Iris pigment epithelial cell (primary cell): ENCODE data around the gene SMPDL3B.
A peak's percentile ranks its signal among the peaks of the same experiment; 100 is the strongest.

Experiments
- DNase-seq: peaks from one replicate; pipeline ENCODE4 v3.0.0-alpha.2; 2011; ENCODE audit warnings: low read depth

The SMPDL3B gene

DNA sequence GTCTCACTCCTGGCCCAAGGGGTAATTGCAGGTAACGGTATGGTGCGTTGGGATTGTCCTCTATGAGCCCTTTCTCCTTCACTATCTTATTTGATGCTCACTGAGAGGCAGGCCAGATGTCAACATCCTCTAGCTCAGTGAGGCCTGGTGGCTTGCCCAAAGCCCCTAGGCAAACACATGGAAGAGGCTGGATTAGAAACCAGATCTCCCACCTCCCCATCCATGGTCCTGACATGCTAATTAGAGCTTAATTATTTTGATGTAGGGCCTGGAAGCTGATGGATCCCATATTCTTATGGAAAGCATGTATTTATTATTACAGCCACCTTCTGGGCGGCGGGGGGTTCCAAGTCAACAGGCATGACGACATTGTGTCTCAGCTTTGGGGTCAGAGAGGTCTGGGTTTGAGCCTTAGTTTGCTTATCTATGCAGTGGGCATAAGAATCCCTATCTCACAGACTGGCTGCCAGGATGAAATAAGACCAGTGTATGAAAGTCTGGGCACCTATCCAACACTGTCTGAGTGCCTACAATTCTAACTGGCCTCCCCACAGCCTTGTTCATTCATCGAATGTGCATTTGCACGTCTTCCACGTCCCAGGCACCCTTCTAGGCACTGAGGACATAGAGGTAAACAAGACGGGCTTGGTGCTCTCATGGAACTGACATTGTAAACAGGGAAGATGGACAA, 6.2 kb downstream of the SMPDL3B start:
- DNase-seq = no peak

- DNase-seq = no peak
Observed at GRCh38 chr1:27941671-27942540, 7.1 kb downstream of the SMPDL3B start.

- DNase-seq = no peak
Observed at GRCh38 chr1:27945020-27945419, 10.2 kb downstream of the SMPDL3B start.

DNA sequence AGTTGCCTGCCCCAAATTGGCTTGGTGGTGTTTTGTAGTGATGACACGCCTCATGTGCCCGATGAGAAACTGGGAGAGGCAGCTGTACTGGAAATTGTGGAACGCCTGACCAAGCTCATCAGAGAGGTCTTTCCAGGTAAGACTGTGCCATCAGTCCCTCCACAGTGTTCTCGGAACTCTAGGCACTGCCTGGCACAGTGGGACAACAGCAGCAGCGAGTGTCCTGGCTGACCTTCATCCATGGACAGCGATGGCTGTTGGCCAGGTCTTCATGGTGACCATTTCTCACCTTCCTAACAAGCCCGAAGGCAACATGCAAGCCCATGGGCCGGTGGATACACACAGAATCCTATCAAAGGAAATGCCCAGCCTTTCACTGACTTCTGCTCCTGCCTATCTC, 14.2 kb downstream of the SMPDL3B start:
- no peak for DNase-seq

DNA sequence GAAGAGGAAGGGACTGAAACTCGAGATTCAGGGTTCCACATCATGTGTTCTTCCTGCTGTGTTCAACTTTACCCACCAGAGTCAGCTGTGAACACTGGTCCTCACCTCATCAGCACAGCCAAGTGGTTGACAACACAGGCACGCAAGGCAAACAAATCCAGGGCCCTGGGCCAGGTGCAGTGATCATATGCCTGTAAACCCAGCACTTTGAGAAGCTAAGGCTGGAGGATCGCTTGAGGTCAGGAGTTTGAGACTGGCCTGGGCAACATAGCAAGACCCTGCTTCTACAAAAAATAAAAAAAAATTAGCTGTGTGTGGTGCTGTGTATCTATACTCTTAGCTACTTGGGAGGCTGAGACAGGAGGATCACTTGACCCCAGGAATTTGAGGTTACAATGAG, 16.6 kb downstream of the SMPDL3B start:
- no peak for DNase-seq

DNA sequence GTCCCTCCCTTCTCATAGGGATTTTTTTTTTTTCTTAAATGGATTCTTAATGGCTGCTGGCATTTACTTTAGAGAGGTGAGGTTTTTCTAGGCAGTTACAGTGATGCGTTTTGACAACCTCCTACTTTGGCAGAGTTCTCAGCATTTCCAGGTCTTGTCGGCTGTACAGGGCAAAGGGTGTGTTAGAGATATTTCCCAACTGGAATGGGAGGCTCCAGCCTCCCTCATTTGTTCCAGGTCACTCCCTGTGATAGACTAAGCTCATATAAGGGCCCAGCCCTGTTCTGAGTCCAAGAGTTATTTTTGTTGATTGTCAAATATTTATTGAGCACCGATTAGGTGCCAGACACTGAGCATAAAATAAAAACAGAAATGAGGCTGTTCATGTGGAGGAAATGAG, 17.3 kb downstream of the SMPDL3B start:
- no peak for DNase-seq

GRCh38 chr1:27954186-27954585, 19.4 kb downstream of the SMPDL3B start:
- no peak for DNase-seq

- no peak for DNase-seq
Observed at GRCh38 chr1:27955076-27955475, 20.3 kb downstream of the SMPDL3B start.

DNA sequence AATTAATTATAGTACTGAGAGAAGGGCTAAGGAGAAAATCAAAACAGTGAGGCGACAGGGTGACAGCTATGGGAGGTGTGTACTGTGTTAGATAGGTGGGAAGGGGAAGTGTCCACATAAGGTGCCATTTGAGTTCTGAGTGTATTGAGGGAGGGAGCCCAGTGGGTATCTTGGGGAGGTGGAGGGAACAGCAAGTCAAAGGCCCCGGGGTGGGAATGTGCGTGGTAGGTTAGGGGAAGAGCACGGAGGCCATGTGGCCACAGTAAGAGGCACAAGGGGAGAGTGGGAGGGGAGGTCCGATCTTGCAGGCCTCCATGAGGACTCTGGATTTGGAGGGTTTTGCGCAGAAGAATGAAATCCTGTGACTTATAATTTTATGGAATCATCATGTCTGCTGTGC, 22.0 kb downstream of the SMPDL3B start:
- DNase-seq = no peak

GRCh38 chr1:27957655-27958054, 22.9 kb downstream of the SMPDL3B start:
- DNase-seq = no peak

DNA sequence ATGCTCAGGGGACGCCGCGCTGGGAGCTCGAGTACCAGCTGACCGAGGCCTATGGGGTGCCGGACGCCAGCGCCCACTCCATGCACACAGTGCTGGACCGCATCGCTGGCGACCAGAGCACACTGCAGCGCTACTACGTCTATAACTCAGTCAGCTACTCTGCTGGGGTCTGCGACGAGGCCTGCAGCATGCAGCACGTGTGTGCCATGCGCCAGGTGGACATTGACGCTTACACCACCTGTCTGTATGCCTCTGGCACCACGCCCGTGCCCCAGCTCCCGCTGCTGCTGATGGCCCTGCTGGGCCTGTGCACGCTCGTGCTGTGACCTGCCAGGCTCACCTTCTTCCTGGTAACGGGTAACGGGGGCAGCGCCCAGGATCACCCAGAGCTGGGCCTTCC, 23.7 kb downstream of the SMPDL3B start:
- no peak for DNase-seq

GRCh38 chr1:27959792-27960603, 25.2 kb downstream of the SMPDL3B start, which contains the start of gene XKR8:
XKR8 (plus strand) TSS chr1:27959973; CDS start chr1:27960070, 97 bp downstream.
- DNase-seq = peak; percentile 44

GRCh38 chr1:27960762-27961645, 26.2 kb downstream of the SMPDL3B start:
- DNase-seq = no peak

- no peak for DNase-seq
Observed at GRCh38 chr1:27961646-27962221, 26.9 kb downstream of the SMPDL3B start.

DNA sequence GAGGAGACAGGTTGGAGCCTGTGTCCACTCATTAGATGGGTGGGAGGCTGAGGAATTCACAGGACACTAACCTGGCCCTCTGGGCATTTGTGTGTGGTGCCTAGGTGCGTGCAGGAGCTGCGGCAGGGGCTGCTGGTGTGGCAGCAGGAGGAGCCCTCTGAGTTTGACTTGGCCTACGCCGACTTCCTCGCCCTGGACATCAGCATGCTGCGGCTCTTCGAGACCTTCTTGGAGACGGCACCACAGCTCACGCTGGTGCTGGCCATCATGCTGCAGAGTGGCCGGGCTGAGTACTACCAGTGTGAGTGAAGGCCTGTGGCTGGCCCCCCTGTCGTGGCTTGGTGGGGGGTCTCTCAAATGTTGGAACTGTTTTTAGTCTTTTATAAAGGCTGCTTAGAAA, 28.6 kb downstream of the SMPDL3B start:
- DNase-seq = no peak

- DNase-seq = no peak
Observed at GRCh38 chr1:27966402-27967105, 31.8 kb downstream of the SMPDL3B start.

GRCh38 chr1:27967106-27967883, 32.5 kb downstream of the SMPDL3B start:
- DNase-seq = no peak

DNA sequence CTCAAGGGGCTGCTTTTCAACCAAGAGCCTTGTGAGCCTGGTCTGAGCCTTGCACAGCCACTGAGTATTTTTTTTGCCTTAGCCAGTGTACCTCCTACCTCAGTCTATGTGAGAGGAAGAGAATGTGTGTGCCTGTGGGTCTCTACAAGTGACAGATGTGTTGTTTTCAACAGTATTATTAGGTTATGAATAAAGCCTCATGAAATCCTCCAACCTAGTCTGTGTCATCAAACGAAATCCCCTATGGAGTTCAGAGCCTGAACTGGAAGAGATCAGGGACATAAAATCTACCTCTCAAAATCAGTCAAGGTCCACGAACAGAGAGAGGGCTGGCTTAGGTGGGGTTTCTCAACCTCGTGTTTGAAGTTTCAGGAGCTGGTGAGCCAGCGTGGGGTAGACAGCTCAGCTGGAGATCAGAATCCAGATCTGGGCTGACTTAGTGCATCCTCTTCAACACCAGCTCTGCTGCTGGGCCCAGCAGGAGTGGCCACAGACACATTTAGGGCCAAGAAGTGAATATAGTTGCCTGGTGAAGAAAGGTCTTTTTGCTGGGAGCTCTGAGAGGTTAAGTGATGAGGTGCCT, 33.2 kb downstream of the SMPDL3B start:
- no peak for DNase-seq

DNA sequence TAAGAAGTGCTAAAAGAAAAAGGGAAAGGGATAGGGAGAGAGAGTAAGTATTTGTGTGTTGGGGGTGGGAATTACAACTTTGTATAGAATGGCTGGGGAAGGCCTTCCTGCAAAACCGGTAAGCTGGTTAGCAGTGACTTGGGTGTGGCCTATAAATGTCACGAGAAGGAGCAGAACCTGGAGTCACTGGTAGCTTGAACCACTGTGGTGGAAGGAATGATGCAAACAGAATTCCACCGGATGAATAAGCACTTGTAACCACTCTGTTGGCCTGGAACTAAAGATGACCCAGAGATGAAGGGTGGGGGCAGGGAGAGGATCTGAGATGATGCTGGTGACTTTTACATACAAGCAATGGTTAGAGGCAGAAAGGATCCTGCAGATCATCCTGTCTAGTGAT, 33.9 kb downstream of the SMPDL3B start:
- DNase-seq = peak; percentile 95
